Activated naive CD4-positive, alpha-beta T cell treated with Interleukin-2 at 50 U/mL for 16 hours (primary cell): ENCODE results near the gene ATP8A2.
"Not testable (repeated sequence)": the region's sequence is repeated elsewhere in the genome, so short reads cannot be mapped to it uniquely, and the experiment has no call there.

Experiments
- DNase-seq: peaks from one replicate; pipeline ENCODE4 v3.0.0-alpha.2; 2020

The ATP8A2 gene

GRCh38 chr13:25371875-25372283, at the start of gene ATP8A2:
TSS of gene ATP8A2 (plus strand) at chr13:25371974. CDS start at chr13:25372213, 239 bp downstream.
- no peak for DNase-seq

- no peak for DNase-seq
Measured at GRCh38 chr13:25324100-25324499, 47.7 kb upstream of the ATP8A2 start.

- DNase-seq: no peak
Measured at GRCh38 chr13:25329706-25330105, 42.1 kb upstream of the ATP8A2 start.

GRCh38 chr13:25330541-25330940, 41.2 kb upstream of the ATP8A2 start:
- no peak for DNase-seq

GRCh38 chr13:25335856-25336255, 35.9 kb upstream of the ATP8A2 start:
- DNase-seq: no peak

GRCh38 chr13:25345576-25345975, 26.2 kb upstream of the ATP8A2 start:
- no peak for DNase-seq

- DNase-seq: no peak
Measured at GRCh38 chr13:25347151-25347550, 24.6 kb upstream of the ATP8A2 start.

- no peak for DNase-seq
Measured at GRCh38 chr13:25351404-25351803, 20.4 kb upstream of the ATP8A2 start.

- no peak for DNase-seq
Measured at GRCh38 chr13:25352230-25352629, 19.5 kb upstream of the ATP8A2 start.

- no peak for DNase-seq
Measured at GRCh38 chr13:25352806-25353205, 19.0 kb upstream of the ATP8A2 start.

GRCh38 chr13:25353344-25353743, 18.4 kb upstream of the ATP8A2 start:
- DNase-seq: no peak

GRCh38 chr13:25354377-25354776, 17.4 kb upstream of the ATP8A2 start:
- no peak for DNase-seq

GRCh38 chr13:25360443-25360842, 11.3 kb upstream of the ATP8A2 start:
- not testable (repeated sequence) for DNase-seq

GRCh38 chr13:25365720-25366235, 6.0 kb upstream of the ATP8A2 start:
- no peak for DNase-seq

- DNase-seq: no peak
Measured at GRCh38 chr13:25371158-25371874, 458 bp upstream of the ATP8A2 start.

GRCh38 chr13:25372284-25373081, 709 bp downstream of the ATP8A2 start:
- DNase-seq: no peak

GRCh38 chr13:25375727-25376358, 4.1 kb downstream of the ATP8A2 start:
- peak; percentile 14 for DNase-seq

GRCh38 chr13:25377244-25377962, 5.6 kb downstream of the ATP8A2 start:
- no peak for DNase-seq

GRCh38 chr13:25378528-25378927, 6.8 kb downstream of the ATP8A2 start:
- DNase-seq: no peak

GRCh38 chr13:25379011-25379410, 7.2 kb downstream of the ATP8A2 start:
- no peak for DNase-seq

- no peak for DNase-seq
Measured at GRCh38 chr13:25380082-25380481, 8.3 kb downstream of the ATP8A2 start.

GRCh38 chr13:25380741-25381324, 9.1 kb downstream of the ATP8A2 start:
- no peak for DNase-seq
